ENCODE data around the gene KIF21B.

KIF21B gene, protein sequence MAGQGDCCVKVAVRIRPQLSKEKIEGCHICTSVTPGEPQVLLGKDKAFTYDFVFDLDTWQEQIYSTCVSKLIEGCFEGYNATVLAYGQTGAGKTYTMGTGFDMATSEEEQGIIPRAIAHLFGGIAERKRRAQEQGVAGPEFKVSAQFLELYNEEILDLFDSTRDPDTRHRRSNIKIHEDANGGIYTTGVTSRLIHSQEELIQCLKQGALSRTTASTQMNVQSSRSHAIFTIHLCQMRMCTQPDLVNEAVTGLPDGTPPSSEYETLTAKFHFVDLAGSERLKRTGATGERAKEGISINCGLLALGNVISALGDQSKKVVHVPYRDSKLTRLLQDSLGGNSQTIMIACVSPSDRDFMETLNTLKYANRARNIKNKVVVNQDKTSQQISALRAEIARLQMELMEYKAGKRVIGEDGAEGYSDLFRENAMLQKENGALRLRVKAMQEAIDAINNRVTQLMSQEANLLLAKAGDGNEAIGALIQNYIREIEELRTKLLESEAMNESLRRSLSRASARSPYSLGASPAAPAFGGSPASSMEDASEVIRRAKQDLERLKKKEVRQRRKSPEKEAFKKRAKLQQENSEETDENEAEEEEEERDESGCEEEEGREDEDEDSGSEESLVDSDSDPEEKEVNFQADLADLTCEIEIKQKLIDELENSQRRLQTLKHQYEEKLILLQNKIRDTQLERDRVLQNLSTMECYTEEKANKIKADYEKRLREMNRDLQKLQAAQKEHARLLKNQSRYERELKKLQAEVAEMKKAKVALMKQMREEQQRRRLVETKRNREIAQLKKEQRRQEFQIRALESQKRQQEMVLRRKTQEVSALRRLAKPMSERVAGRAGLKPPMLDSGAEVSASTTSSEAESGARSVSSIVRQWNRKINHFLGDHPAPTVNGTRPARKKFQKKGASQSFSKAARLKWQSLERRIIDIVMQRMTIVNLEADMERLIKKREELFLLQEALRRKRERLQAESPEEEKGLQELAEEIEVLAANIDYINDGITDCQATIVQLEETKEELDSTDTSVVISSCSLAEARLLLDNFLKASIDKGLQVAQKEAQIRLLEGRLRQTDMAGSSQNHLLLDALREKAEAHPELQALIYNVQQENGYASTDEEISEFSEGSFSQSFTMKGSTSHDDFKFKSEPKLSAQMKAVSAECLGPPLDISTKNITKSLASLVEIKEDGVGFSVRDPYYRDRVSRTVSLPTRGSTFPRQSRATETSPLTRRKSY (N-terminal part only)

DNA sequence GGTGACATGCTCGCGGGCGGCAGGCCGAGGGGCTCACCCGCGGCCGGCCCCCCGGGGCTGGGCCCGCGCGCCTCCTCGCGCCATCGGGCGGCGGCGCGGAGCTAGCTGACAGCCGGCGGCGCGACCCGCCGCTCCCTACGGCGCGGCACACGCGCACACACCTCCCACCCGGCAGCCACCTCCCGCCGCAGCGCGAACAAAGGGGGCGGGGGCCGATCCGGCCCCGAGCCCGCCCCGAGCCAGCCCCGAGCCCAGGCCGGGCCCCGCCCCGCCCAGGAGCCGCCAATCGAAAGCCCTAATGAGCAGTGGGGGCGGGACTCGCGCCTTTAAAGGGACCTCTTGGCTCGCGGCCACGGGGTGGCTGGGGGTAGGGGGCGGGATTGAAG is at the start of gene KIF21B:
KIF21B (minus strand) TSS at position 198 of the 386 bp plus-strand sequence. CDS start 331 bp downstream, outside the sequence.
- peak; percentile 68 for DNase-seq (ENCODE audit: low read depth)

DNA sequence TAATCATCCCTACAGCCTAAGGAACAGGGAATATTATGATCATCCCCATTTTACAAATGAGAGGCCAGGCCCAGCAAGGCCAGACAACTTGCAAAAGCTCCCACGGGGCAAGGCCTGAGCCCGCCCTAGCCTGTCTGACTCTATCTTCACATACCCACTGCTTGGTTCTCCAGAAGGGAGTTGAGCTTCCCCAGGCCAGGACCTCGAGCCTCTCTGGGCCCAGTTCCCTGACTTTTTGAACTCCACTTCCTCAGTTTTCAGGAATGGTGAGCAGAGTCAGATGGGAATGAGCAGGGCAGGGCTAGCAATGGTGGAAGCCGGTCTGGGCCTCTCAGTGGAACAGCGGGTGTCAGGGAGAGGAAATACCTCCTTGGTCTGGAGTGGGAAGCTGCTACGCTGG is 49.4 kb upstream of the KIF21B start:
- no peak for DNase-seq (ENCODE audit: low read depth)

DNA sequence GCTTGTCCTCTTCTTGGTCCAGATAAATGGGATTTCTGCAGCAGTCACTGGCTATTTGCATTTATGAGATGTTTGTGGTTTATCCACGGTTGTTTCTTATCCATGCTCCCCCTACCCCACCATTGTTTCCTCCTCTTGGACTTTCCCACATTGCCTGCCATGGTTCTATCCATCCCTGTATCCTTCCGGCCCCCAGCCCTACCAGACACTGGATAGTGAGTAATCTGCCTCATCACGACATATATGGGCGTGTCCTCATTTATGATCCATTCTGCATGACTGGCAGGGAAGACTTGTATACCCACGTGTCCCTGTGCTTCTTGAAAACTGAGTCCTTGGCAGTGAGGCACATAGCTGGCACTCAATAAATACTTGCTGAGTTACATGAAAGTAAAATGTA is 48.6 kb upstream of the KIF21B start:
- no peak for DNase-seq (ENCODE audit: low read depth)

DNA sequence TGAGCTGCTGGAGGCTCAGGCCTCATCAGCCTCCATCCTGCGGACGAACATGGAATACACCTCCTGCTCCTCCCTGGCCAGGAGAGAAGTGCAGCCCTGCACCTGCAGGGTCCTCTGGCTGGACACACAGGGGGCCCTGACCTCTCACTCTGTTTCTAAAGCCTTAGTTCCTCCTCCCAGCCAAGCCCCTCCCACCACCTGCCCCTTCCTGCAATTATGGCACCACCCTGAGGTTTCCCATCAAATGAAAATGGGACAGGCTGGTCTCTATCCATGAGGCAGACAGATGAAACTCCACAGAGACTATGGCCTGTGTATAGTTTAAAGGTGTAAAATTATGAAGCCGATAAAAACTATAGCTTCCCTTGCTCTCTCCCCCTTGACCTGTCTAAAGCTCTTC is 46.1 kb upstream of the KIF21B start:
- DNase-seq (ENCODE audit: low read depth), result no peak

DNA sequence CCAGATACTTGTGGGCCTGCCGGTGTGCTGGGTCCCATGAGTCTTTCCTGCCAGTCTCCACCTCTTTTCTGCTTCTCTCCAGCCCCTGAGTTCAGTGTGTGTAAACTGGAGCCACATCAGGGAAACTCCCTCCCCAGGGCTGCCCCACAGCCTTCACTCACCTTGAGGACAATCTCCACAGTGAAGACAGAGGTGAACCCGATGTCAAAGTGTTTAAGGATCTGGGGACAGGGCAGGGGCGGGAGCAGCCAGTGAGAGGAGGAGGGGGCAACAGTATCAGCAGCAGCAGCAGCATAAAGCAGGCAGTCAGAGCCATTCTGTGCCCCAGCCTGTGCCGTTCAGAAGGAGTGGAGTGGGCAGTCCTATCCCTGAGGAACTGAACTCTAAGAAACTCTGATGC is 45.5 kb upstream of the KIF21B start:
- no peak for DNase-seq (ENCODE audit: low read depth)

DNA sequence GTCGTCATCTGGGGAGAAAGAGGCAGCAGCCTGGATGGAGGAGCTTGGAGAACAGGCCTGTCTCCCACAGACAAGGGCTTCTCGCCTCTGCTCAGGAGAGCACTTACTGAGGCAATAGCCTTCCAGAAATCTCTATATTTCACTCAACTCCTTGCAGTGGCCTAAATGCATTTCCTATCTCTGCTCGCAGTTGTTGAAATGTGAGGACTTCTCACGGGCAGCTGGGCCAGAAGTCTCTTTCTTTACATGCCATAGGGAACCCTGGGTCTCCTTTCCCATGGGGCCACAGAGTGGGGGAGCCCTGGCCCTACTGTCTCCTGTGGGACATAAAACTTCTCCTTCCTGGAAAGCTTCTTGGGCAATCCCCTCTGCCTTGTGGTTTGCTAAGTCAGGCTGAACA is 43.5 kb upstream of the KIF21B start:
- DNase-seq (ENCODE audit: low read depth), result no peak

DNA sequence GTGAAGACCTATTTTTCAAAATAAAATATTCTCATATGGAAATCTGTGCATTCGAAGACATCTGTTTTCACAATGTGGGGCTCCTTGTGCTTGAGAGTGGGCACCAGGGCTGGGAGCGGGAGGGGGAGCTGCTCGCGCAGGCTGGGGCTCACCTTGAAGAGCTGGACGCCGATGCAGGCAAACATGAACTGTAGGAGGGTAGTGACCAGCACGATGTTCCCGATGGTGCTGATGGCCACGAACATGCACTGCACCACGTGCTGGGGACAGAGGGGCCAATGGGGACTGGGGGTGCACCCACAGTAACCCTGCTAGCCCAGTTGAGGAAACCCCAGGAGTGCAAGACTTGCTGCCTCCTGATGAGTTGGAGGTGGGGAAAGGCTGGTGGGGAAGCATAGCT is 42.2 kb upstream of the KIF21B start:
- DNase-seq (ENCODE audit: low read depth), result no peak

DNA sequence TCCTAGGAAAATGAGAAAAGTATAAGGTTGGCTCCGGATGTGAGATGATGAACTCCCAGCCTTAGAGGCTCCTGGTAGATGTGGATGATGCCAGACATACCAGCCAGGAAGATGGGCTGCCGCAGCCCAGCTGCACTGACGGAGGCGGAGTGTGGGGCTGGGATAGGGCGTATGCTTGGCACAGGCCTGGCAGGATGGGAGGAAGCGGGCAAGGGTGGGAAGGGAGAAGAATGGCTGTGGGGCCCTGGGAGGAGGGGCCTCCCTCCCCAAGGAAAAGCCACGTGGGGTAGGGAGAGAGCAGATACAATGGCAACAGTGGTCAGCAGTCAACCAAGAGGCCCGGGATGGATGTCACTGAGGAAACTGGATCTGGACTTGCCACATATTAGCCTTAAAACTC is 41.3 kb upstream of the KIF21B start:
- DNase-seq (ENCODE audit: low read depth), result no peak

DNA sequence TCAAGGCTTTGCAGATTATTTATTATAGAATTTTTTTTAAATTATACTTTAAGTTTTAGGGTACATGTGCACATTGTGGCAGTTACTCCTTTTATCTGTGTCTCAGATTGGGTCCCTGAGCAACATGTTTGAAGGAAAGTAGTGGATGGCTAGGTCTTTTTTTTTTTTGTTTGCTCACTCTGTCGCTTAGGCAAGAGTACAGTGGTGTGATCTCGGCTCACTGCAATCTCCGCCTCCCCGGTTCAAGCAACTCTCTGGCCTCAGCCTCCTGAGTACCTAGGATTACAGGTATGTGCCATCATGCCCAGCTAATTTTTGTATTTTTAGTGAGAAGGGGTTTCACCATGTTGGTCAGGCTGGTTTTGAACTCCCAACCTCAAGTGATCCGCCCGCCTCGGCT is 39.6 kb upstream of the KIF21B start:
- no peak for DNase-seq (ENCODE audit: low read depth)

DNA sequence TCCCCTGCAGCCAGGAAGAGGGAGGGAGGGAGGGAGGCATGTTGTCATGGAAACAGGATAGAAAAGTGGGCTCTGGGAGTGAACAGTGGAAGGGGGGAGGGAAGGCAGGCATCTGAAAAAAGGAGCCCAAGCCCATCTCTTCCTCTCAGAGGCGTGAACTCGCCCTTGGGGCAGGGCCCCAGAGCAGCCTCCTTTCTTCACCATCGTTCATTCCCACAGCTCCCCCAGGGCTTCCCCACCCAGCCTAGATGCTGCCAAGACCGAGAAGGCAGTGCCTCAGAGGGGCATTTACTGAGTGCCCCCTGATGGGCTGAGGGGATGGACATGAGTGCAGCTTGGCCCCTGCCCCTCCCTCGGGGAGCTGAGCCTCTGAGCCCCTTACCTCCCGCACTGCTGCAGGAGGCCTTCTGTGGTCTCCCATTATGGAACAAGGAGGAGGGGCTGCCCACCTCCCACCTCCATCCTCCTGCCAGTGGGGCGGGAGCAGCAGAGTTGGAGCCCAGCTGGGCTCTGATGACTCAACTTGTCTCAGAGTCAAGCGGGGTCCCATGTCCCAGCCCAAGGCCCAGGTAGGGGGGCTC is 39.1 kb upstream of the KIF21B start:
- no peak for DNase-seq (ENCODE audit: low read depth)

DNA sequence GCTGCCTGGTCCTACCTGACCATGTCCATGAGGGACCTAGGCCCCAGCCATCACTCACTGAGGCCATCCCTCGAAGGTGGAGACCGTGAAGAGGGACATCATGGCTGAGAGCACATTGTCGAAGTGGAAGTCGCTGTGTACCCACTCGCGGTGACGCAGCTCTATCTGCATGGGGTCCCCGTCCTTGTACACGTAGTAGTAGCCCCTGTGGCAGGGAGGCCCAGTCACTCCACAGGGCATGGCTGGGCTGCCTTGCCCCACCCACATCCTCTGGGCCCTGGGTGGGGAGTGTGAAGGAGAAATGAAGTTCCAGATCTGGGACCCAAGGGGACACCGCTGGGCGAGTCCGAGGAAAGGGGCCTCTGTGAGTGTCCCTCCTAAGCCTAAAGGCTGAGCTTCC is 38.4 kb upstream of the KIF21B start:
- no peak for DNase-seq (ENCODE audit: low read depth)

DNA sequence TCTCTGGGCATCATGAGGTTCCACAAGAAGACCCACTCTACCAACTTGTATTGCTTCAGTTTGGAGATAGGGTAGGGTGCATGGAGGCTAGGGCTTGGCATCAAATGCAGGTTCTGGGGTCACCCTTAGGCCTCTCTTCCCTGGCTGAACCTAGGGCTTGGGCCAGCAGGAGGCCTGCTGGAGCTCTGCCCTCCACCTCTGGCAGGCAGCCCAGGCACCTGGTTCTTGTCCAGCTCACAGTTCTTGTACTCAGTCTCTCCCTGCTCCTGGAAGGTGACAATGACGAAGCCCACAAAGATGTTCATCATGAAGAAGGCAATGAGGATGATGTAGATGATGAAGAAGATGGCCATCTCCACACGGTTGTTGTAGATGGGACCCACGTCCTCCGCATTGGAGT is 37.5 kb upstream of the KIF21B start:
- DNase-seq (ENCODE audit: low read depth), result no peak

DNA sequence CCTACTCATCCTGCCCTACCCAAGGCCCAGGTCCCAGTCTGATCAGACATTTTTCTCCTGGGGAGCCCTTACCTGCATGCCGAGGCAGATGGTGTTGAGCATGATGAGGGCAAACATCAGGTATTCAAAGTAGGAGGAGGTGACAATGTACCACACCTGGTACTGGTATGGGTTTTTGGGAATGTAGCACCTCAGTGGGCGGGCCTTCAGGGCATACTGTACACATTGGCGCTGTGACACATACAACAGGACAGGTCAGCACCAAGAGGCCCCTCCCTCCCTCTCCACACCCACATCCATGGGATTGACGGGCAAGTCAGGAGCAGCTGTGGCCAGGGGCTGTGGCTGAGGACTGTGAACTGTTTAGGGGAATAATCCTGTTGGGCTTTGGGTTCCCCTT is 37.1 kb upstream of the KIF21B start:
- DNase-seq (ENCODE audit: low read depth), result no peak

DNA sequence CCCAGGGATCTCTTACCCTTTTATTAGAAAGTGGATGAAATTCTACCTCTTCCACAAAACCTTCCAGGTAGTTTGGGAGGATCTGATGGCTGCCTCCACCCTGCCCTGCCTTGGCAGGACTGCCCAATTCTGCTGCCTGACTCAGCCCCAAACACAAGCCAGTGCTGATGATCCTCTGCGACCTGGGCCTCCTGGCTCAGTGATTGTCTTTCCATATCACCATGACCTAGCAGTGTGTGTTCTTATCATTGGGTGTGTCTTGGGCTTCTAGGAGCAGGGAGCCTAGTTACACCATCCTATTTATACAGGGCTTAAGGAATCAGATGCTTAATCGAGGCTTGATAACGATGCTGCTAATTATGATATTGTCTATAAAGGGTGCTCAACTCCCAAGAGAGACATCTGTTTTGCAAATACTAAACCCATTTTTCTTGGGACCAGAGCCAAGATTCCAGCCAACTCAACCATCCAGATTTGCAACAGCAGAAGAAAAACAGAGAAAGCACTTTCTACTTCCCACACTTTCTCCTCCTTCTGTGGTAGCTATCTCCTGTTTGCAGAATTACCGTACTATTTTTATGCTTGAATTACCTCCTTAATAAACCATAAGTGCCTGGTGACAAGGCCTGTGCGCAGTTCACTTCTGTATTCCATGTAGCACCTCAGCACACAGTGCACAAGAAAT is 36.5 kb upstream of the KIF21B start:
- DNase-seq (ENCODE audit: low read depth), result no peak

DNA sequence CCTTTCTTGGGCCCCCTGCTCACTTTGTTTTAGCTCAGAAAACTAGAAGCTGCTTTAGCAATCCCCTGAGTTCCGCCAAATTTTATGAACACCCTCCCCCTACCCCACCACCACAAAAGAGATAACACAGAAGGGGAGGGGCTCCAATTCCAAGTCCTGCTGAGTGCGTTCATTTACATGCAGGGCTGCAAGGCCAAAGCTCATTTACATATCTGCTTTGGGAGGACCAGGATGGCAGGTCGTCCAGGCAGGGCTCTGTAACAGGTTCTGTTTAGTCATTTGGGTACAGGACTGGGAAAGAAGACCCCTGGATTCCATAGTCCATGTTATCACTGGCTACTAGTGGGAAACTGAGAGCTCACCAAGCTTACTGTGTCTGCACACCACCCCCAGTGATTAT is 35.9 kb upstream of the KIF21B start:
- DNase-seq (ENCODE audit: low read depth), result no peak

DNA sequence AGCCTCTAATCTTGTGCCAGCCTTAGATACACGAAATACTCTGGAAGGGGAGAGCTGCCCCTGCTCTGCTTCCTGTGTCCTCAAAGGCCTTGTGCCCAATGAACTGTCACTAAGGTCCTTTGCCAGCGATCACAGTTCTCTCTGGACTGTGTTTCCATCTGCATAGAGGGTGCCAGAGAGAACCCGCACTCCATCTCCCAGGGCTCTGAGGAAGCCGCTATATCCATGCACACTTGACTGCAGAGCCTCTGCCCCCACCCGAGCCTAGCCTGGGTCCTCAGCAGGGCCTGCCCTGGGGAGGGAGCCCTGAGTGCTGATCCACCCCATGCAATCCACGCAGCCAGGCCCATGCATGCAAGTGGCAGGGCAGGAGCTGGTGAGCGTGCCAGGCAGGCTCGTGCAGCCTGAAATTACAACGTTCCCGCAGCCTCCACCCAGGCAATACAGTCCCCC is 30.6 kb upstream of the KIF21B start:
- DNase-seq (ENCODE audit: low read depth), result no peak

DNA sequence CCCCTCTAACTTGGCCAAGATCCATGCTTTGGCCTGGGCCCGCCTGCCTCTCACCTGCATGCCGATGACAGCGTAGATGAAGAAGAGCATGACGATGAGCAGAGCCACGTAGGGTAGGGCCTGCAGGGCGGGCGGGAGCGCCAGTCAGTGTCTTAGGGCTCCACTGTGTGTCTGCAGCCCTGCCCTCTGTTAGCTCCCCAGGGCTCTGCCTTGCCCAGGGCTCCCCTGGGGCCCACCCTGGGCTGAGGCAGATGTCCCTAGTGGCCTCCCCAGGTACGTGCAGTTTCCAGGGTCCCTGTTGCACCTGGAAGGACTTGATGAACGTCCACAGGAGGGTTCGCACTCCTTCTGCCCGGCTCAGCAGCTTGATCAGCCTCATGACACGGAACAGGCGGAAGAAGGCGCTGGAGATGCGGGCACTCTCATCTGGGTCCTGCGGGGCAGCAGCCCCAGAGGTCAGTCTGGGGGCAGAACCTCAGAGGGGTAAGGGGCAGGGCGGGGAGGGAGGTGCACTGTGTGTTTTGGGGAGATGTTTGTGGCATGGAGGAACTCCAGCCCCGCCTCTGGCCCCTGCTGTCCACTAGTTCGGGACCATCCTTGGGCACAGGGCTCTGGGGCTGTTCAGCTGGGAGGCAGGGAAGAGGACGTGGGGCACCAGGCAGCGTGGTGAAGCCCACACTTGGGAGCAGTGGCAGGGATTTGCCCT is 29.8 kb upstream of the KIF21B start:
- no peak for DNase-seq (ENCODE audit: low read depth)

DNA sequence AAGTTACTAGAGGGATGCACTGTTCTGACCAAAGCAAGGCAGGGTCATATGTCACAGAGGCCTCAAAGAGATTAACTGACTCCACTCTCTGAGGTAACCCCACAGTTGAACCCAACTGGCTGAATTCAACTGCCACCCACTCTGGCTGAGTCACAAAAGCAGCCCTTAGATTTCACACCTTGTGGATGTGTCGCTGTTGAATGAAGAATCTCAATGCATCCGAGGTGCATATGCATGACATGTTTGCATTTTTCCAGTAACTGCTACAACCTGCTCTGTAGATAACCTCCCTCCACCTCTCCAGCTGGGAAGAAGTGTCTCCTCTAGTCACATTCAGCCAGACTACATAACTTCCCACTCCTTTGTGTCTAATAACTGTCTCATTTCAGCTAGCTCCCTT is 27.9 kb upstream of the KIF21B start:
- no peak for DNase-seq (ENCODE audit: low read depth)

DNA sequence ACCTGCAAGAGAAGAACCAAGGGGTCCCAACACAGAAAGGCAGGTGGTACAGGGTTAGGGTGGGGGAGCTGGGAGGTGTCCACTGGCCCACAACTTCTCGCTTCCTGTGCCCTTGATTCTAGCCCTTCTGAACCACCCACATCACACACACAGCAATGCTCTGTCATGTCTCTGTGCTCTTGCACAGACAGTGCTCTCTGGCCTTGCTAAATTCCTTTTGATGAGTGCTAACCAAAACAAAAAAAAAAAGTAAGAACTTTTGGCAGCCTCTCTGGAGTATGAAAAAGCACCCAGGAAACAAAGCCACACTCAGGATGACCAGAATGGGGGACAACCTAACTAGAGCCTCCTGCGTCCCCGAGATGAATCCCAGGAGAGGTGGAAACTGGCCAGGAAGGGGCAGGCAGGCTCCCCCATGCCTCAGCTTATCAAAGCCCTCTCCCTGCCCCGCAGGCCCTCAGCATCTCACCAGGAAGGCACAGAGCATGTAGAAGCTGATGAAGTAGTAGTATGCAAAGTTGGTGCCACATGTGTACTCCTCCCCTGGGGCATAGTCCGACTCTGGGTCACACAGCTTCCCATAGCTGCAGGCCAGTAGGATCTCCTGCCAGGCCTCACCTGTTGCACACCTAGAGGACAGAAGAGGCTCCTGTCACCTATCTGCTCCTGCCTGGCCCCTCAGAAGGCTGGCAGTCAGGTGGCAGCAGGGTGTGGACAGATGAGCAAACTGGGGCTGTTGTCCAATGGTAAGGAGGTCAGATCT is 27.2 kb upstream of the KIF21B start:
- DNase-seq (ENCODE audit: low read depth), result no peak

DNA sequence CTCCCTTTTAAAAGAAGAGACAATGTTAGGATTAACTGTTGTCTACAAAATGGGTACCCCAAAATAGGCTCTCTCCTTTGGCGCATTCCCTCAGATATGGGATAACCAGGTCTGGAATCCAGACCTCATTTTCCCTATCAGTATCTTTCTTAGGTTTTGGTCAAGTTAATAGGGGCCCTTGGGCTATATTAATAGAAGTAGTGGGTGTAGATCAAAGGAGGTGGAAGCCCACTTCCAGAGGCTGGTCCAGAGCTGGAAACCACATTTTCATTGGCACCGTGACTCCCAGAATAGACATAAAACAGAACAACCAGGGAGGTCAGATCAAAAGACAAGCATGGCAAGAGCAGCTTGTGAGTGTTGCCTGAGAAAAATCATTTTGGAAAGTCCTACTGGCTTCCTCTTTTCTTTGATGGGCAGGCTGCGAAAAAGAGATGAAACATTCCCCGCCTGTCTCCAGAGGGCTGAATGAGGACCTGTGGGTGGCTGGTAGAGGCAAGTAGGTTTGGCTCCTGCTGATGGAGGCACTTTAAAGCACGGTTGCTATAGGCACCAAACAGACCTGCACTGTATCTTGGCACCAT is 25.8 kb upstream of the KIF21B start:
- DNase-seq (ENCODE audit: low read depth), result no peak
